Pancreas (tissue), 10 donors: ENCODE results near the gene CCNJL. TPM values are rescaled to one million over a fixed set of nuclear protein-coding genes. Genes with fewer than 3 reads are reported as not detected.

Experiments used
- ATAC-seq, 4 donors: fragments of 200-7000 bp; cut with Tn5 transposase; one replicate each; pipeline versions ENCODE4 v1.8.0 to v1.9.1; 2020; ENCODE audit warnings: mild to moderate bottlenecking in 4 of 4, moderate library complexity in 4 of 4
- DNase-seq, 6 donors: peaks; one replicate each; pipeline ENCODE4 v3.0.0-alpha.2; 2020
- FAIRE-seq: peaks from 2 replicates; lab custom pipeline; 2012; peaks lifted over from hg19 to GRCh38; lab: Jason Lieb, UNC
- H3K27ac ChIP-seq, 4 donors: fragments of 200-600 bp; sonication (generic); 1 replicate in 3 of 4; 2 replicates in 1 of 4; pipeline versions ENCODE4 v1.5.0 to v1.8.0; 2020
- H3K27me3 ChIP-seq, 4 donors: fragments of 200-600 bp; one replicate each; pipeline ENCODE4 v1.8.0; 2021
- H3K36me3 ChIP-seq, 3 donors: fragments of 200-600 bp; sonication (generic) in 1 of 3; one replicate each; pipeline versions ENCODE4 v1.5.0 to v1.8.0; 2020 to 2021
- H3K4me1 ChIP-seq, 3 donors: fragments of 200-600 bp; one replicate each; pipeline ENCODE4 v1.8.0; 2021
- H3K4me3 ChIP-seq, 4 donors: fragments of 200-600 bp; sonication (generic) in 2 of 4; one replicate each; pipeline versions ENCODE4 v1.5.0 to v1.8.0; 2020 to 2021
- H3K9me3 ChIP-seq, 4 donors: fragments of 200-600 bp; one replicate each; pipeline ENCODE4 v1.8.0; 2021
- CTCF ChIP-seq, 4 donors: fragments of 200-600 bp; sonication (generic) in 3 of 4; IDR thresholded peaks; one replicate each; pipeline versions ENCODE4 v1.5.0 to v1.8.0; 2021; ENCODE audit warnings: antibody characterized with exemption in 4 of 4
- WGBS, 2 donors: extraction: QIAGEN DNeasy Blood & Tissue Kit; methylation state at CpG; one replicate each; pipeline ENCODE4 v1.1.7; 2013; 5-methylcytosine and 5-hydroxymethylcytosine counted together
- intact Hi-C, 3 donors: fragments of 100-400 bp; cut with DNase I; formaldehyde crosslinking; loops; one replicate each; pipeline versions ENCODE4 v1.11.1 to v1.14.2; 2022
- polyA plus RNA-seq, 2 donors: library from polyadenylated mRNA; stranded (reverse); fragments of 200-250 nt; gene quantifications; one replicate each; pipeline ENCODE4 v1.2.3, GENCODE V29; 2013
- total RNA-seq, 6 donors: library from RNA; stranded (reverse); fragmentation: NEBNext Ultra II Directional in 4 of 6; extraction: Animal tissue kit (Norgen Biotek cat#: 25700) in 4 of 6; gene quantifications; one replicate each; pipeline versions ENCODE4 v1.2.1 to v1.2.4, GENCODE V29; 2021 to 2023
- donor health status: healthy with polysubstance abuse.
- donor health status: DM: no; HTN: no; CAD: no; lungs with moderate emphysema.
- donor health status: DM: no; HTN: no; CAD: no.
- donor health status: control.
- donor health status: control.
- donor health status: Bipolar disorder and iron deficiency.
- donor health status: DM: yes; HTN: yes; CAD: no.
- donor health status: DM: no; HTN: no; CAD: no.
- donor health status: DM: no; HTN: no; CAD: no.
- donor health status: DM: yes; HTN: yes; CAD: no.

The CCNJL gene
- total and polyA plus RNA-seq, 8 donors: 0.06 to 0.58 (median 0.14) TPM

- no peak for ATAC-seq
- intact Hi-C loops: no loop called here
- no peak for FAIRE-seq
- Histone ChIP-seq H3K9me3 (no peaks in the 10 kb centered on the region), H3K27me3 (no peaks in the 10 kb centered on the region), H3K36me3 (no peaks in the 10 kb centered on the region), H3K27ac (no peak overlapping the region), H3K4me1 (no peaks in the 10 kb centered on the region), H3K4me3 (no peak overlapping the region)
- TF ChIP-seq CTCF (IDR thresholded peaks at IDR 0.05): no peak
- 84 to 88% methylated on average over 17 of the region's 17 CpGs for WGBS, 2 donors
- peak in 2 of 6 donors; percentile 40 to 76 for DNase-seq
Observed at GRCh38 chr5:160253441-160253840, 58.9 kb downstream of the CCNJL start.

GRCh38 chr5:160252916-160253315 is 59.4 kb downstream of the CCNJL start:
- WGBS, 2 donors: 79 to 83% methylated on average over 9 of the region's 9 CpGs
- Histone ChIP-seq H3K36me3 (no peaks in the 10 kb centered on the region), H3K4me3 (no peak overlapping the region), H3K27me3 (no peaks in the 10 kb centered on the region), H3K9me3 (no peaks in the 10 kb centered on the region), H3K4me1 (no peaks in the 10 kb centered on the region), H3K27ac (no peak overlapping the region)
- DNase-seq (no peak), FAIRE-seq (no peak), ATAC-seq (no peak)
- TF ChIP-seq CTCF (IDR thresholded peaks at IDR 0.05): no peak
- intact Hi-C loops: no loop called here

GRCh38 chr5:160251406-160252155 is 60.8 kb downstream of the CCNJL start:
- no peaks in the 10 kb centered on the region for H3K27me3 ChIP-seq
- FAIRE-seq: no peak
- WGBS, 2 donors: 70 to 76% methylated on average over 14 of the region's 14 CpGs

GRCh38 chr5:160250826-160251225 is 61.5 kb downstream of the CCNJL start:
- DNase-seq: no peak
- WGBS, 2 donors: 67 to 73% methylated on average over 2 of the region's 2 CpGs
- no peak for ATAC-seq

More at GRCh38 chr5:160251406-160252155, 60.8 kb downstream of the CCNJL start:
- no peak for TF ChIP-seq CTCF (IDR thresholded peaks at IDR 0.05)
- no peaks in the 10 kb centered on the region for H3K9me3 ChIP-seq
- no peak for DNase-seq
- no peak overlapping the region for H3K4me3 ChIP-seq
- no peaks in the 10 kb centered on the region for H3K4me1 ChIP-seq
- no peaks in the 10 kb centered on the region for H3K36me3 ChIP-seq
- intact Hi-C loops: no loop called here
- H3K27ac ChIP-seq: no peak overlapping the region
- no peak for ATAC-seq

More at GRCh38 chr5:160250826-160251225, 61.5 kb downstream of the CCNJL start:
- no peaks in the 10 kb centered on the region for H3K36me3 ChIP-seq
- H3K27ac ChIP-seq: no peak overlapping the region
- intact Hi-C loops: no loop called here
- FAIRE-seq: no peak
- H3K9me3 ChIP-seq: no peaks in the 10 kb centered on the region
- H3K4me1 ChIP-seq: no peaks in the 10 kb centered on the region
- H3K27me3 ChIP-seq: no peaks in the 10 kb centered on the region
- no peak overlapping the region for H3K4me3 ChIP-seq
- TF ChIP-seq CTCF (IDR thresholded peaks at IDR 0.05): no peak
